ENCODE data around the gene C19orf38. TPM values are rescaled to one million over a fixed set of nuclear protein-coding genes. Genes with fewer than 3 reads are reported as not detected.

Gene C19orf38
- total RNA-seq, 1 donor = under 0.01 TPM

- Histone ChIP-seq H3K4me2 (ENCODE audit: insufficient read depth, low read length) (no peak overlapping the region), H3K79me2 (ENCODE audit: insufficient read depth, low read length) (no peaks in the 10 kb centered on the region), H3K4me3 (ENCODE audit: insufficient read depth, low read length) (no peak overlapping the region), H3K27ac (ENCODE audit: low read depth, low read length) (no peak overlapping the region), H3K36me3 (ENCODE audit: insufficient read depth, low read length) (peaks cover 55% of the 10 kb centered on the region), H3K27me3 (ENCODE audit: insufficient read depth, low read length) (no peaks in the 10 kb centered on the region), H3K9me3 (ENCODE audit: low read depth, low read length) (no peaks in the 10 kb centered on the region), H2AFZ (ENCODE audit: low read length) (no peak overlapping the region), H3K4me1 (ENCODE audit: insufficient read depth, low read length) (no peaks in the 10 kb centered on the region), H4K20me1 (ENCODE audit: insufficient read depth, low read length) (peaks cover 2% of the 10 kb centered on the region)
- TF ChIP-seq CTCF (IDR thresholded peaks at IDR 0.05; ENCODE audit: extremely low read depth, low read depth, low read length) = no peak
- DNase-seq (ENCODE audit: insufficient read length, low spot score, missing footprints) = peak; percentile 87
These were observed 19.0 kb upstream of the C19orf38 start for GRCh38 chr19:10828981-10829821.

GRCh38 chr19:10829967-10830366, 18.2 kb upstream of the C19orf38 start:
- no peak overlapping the region for H3K27ac ChIP-seq (ENCODE audit: low read depth, low read length)
- DNase-seq (ENCODE audit: insufficient read length, low spot score, missing footprints) = peak; percentile 32
- no peaks in the 10 kb centered on the region for H3K9me3 ChIP-seq (ENCODE audit: low read depth, low read length)

GRCh38 chr19:10830370-10830769, 17.8 kb upstream of the C19orf38 start:
- Histone ChIP-seq H3K27me3 (ENCODE audit: insufficient read depth, low read length) (no peaks in the 10 kb centered on the region), H3K4me2 (ENCODE audit: insufficient read depth, low read length) (no peak overlapping the region), H3K79me2 (ENCODE audit: insufficient read depth, low read length) (no peaks in the 10 kb centered on the region), H2AFZ (ENCODE audit: low read length) (no peak overlapping the region), H4K20me1 (ENCODE audit: insufficient read depth, low read length) (peaks cover 2% of the 10 kb centered on the region), H3K4me3 (ENCODE audit: insufficient read depth, low read length) (no peak overlapping the region), H3K27ac (ENCODE audit: low read depth, low read length) (no peak overlapping the region), H3K36me3 (ENCODE audit: insufficient read depth, low read length) (peaks cover 46% of the 10 kb centered on the region), H3K9me3 (ENCODE audit: low read depth, low read length) (no peaks in the 10 kb centered on the region), H3K4me1 (ENCODE audit: insufficient read depth, low read length) (peaks cover 5% of the 10 kb centered on the region)
- peak; percentile 47 for DNase-seq (ENCODE audit: insufficient read length, low spot score, missing footprints)
- TF ChIP-seq CTCF (IDR thresholded peaks at IDR 0.05; ENCODE audit: extremely low read depth, low read depth, low read length) = no peak

More at GRCh38 chr19:10829967-10830366, 18.2 kb upstream of the C19orf38 start:
- Histone ChIP-seq H3K4me2 (ENCODE audit: insufficient read depth, low read length) (no peak overlapping the region), H3K36me3 (ENCODE audit: insufficient read depth, low read length) (peaks cover 48% of the 10 kb centered on the region), H3K79me2 (ENCODE audit: insufficient read depth, low read length) (no peaks in the 10 kb centered on the region), H4K20me1 (ENCODE audit: insufficient read depth, low read length) (peaks cover 2% of the 10 kb centered on the region), H3K4me3 (ENCODE audit: insufficient read depth, low read length) (no peak overlapping the region), H2AFZ (ENCODE audit: low read length) (no peak overlapping the region), H3K27me3 (ENCODE audit: insufficient read depth, low read length) (no peaks in the 10 kb centered on the region), H3K4me1 (ENCODE audit: insufficient read depth, low read length) (peaks cover under 1% of the 10 kb centered on the region)
- no peak for TF ChIP-seq CTCF (IDR thresholded peaks at IDR 0.05; ENCODE audit: extremely low read depth, low read depth, low read length)

- H3K79me2 ChIP-seq (ENCODE audit: insufficient read depth, low read length) = no peaks in the 10 kb centered on the region
- H3K4me1 ChIP-seq (ENCODE audit: insufficient read depth, low read length) = peaks cover 5% of the 10 kb centered on the region
- H4K20me1 ChIP-seq (ENCODE audit: insufficient read depth, low read length) = peaks cover 2% of the 10 kb centered on the region
- no peak for TF ChIP-seq CTCF (IDR thresholded peaks at IDR 0.05; ENCODE audit: extremely low read depth, low read depth, low read length)
- no peaks in the 10 kb centered on the region for H3K9me3 ChIP-seq (ENCODE audit: low read depth, low read length)
- peak; percentile 68 for DNase-seq (ENCODE audit: insufficient read length, low spot score, missing footprints)
- H3K4me2 ChIP-seq (ENCODE audit: insufficient read depth, low read length) = no peak overlapping the region
- H3K4me3 ChIP-seq (ENCODE audit: insufficient read depth, low read length) = no peak overlapping the region
- H3K36me3 ChIP-seq (ENCODE audit: insufficient read depth, low read length) = peaks cover 42% of the 10 kb centered on the region
- H2AFZ ChIP-seq (ENCODE audit: low read length) = no peak overlapping the region
- no peaks in the 10 kb centered on the region for H3K27me3 ChIP-seq (ENCODE audit: insufficient read depth, low read length)
- H3K27ac ChIP-seq (ENCODE audit: low read depth, low read length) = no peak overlapping the region
These were observed 17.1 kb upstream of the C19orf38 start for GRCh38 chr19:10830931-10831779.
